ENCODE results near the gene C11orf58. TPM values are rescaled to one million over a fixed set of nuclear protein-coding genes. Genes with fewer than 3 reads are reported as not detected.

C11orf58 gene
- 143 and 150 TPM in 2 replicates for total RNA-seq
- long read RNA-seq, full-length matches to known transcripts = 1,105 of 1,159 reads
- long read RNA-seq, partial matches to known transcripts = 5 of 1,159 reads
- long read RNA-seq, other reads (novel, unspliced or antisense) = 49 of 1,159 reads

DNA sequence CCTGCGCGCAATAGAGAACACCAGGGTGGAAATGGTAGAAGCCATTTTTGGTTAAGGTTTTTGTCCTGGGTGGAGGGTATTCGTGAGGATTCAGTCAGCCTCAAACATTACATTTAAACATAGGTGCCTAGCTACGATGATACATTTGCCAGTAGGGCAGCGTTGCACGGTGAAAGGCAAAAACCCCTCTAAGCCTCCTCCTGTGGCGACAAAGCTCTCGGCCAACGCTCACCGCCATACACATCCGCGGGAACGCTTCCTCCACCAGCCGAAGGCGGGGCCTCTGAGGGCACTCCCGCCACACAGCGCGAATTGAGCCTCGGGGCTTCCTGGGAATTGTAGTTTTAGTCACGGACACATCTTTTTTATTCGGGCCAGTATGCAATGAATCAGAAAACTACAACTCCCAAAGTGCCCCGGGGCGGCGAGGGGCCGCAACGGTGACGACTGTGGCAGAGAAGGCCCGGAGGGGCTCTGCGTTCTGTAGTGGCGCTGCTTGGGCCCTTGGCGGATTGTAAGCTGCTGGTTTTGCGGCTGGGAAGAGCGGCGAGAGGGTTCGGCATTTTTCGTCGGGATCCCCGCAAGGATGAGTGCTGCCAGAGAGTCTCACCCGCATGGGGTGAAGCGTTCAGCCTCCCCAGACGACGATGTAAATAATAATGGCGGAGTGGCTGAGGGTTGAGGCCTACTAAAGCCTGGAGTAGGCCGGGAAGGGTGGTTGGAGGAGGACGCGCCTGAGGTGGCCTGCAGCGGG is at the start of gene C11orf58:
Gene C11orf58, plus strand, starts transcription at position 455 of the 754 bp plus-strand sequence. Its CDS starts 132 bp downstream, at position 587.
- no peaks in the 10 kb centered on the region for H3K9me3 Mint-ChIP-seq (ENCODE audit: unreplicated experiment)
- H3K27me3 Mint-ChIP-seq (ENCODE audit: unreplicated experiment) = no peaks in the 10 kb centered on the region
- TF ChIP-seq, protein P1, sequence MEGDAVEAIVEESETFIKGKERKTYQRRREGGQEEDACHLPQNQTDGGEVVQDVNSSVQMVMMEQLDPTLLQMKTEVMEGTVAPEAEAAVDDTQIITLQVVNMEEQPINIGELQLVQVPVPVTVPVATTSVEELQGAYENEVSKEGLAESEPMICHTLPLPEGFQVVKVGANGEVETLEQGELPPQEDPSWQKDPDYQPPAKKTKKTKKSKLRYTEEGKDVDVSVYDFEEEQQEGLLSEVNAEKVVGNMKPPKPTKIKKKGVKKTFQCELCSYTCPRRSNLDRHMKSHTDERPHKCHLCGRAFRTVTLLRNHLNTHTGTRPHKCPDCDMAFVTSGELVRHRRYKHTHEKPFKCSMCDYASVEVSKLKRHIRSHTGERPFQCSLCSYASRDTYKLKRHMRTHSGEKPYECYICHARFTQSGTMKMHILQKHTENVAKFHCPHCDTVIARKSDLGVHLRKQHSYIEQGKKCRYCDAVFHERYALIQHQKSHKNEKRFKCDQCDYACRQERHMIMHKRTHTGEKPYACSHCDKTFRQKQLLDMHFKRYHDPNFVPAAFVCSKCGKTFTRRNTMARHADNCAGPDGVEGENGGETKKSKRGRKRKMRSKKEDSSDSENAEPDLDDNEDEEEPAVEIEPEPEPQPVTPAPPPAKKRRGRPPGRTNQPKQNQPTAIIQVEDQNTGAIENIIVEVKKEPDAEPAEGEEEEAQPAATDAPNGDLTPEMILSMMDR (IDR thresholded peaks at IDR 0.05) = no peak
- no peak within 1 kb of the TSS for H3K4me3 Mint-ChIP-seq (ENCODE audit: unreplicated experiment)
- peak; percentile 99 for DNase-seq (ENCODE audit: extremely low spot score, unreplicated experiment)
- H3K4me1 Mint-ChIP-seq (ENCODE audit: unreplicated experiment) = peaks cover 21% of the 10 kb centered on the region
- H3K36me3 Mint-ChIP-seq (ENCODE audit: unreplicated experiment) = peaks cover 12% of the 10 kb centered on the region
- peak within 1 kb of the TSS; percentile 58 for H3K27ac Mint-ChIP-seq (ENCODE audit: unreplicated experiment)

- H3K9me3 Mint-ChIP-seq (ENCODE audit: unreplicated experiment) = no peaks in the 10 kb centered on the region
- TF ChIP-seq, protein P1 (IDR thresholded peaks at IDR 0.05) = no peak
- peaks cover 17% of the 10 kb centered on the region for H3K27me3 Mint-ChIP-seq (ENCODE audit: unreplicated experiment)
- no peaks in the 10 kb centered on the region for H3K36me3 Mint-ChIP-seq (ENCODE audit: unreplicated experiment)
- DNase-seq (ENCODE audit: extremely low spot score, unreplicated experiment) = no peak
- H3K4me1 Mint-ChIP-seq (ENCODE audit: unreplicated experiment) = no peaks in the 10 kb centered on the region
- no peak overlapping the region for H3K4me3 Mint-ChIP-seq (ENCODE audit: unreplicated experiment)
- H3K27ac Mint-ChIP-seq (ENCODE audit: unreplicated experiment) = no peak overlapping the region
Measured at GRCh38 chr11:16690086-16690485, 48.4 kb upstream of the C11orf58 start.

DNA sequence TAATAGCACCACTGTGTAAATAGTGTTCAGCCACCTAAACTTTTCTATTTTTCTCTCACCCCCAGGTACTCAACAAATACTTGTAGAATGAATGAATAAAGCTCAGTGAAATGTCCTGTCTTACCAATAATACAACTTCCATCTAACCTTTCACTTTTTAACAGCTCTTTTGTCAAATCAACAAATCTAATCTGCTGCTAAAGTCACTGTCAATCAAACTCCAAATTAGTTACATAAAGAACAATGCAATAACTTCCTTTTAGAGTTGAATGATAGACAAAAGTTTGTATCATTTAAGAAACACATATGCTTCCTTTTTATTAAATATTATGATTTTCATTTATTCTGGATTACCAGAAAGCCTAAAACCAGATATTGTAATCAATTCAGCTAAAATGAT is 34.7 kb upstream of the C11orf58 start:
- no peak overlapping the region for H3K4me3 Mint-ChIP-seq (ENCODE audit: unreplicated experiment)
- no peak overlapping the region for H3K27ac Mint-ChIP-seq (ENCODE audit: unreplicated experiment)
- H3K4me1 Mint-ChIP-seq (ENCODE audit: unreplicated experiment) = no peaks in the 10 kb centered on the region
- no peak for DNase-seq (ENCODE audit: extremely low spot score, unreplicated experiment)
- no peaks in the 10 kb centered on the region for H3K9me3 Mint-ChIP-seq (ENCODE audit: unreplicated experiment)
- H3K36me3 Mint-ChIP-seq (ENCODE audit: unreplicated experiment) = no peaks in the 10 kb centered on the region
- TF ChIP-seq, protein P1 (IDR thresholded peaks at IDR 0.05) = no peak
- peaks cover 35% of the 10 kb centered on the region for H3K27me3 Mint-ChIP-seq (ENCODE audit: unreplicated experiment)

DNA sequence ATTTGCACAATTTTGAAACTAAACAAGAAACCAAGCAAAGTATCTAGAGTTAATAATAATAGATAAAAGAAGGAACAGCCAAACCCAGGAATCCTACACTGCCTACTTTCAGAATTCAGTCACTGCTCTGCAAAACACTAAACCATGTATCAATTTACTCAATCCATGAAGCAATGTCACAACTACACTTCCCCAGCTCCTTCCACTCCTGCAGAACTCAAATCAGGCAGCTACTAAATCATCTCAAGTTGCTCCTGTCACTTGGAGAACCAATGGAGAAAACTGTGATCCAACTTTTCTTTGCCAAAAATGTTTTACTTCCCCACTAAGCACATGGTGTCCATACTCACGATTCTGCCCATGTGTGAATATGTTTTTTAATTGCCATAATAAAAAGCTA is 24.9 kb upstream of the C11orf58 start:
- TF ChIP-seq, protein P1 (IDR thresholded peaks at IDR 0.05) = no peak
- H3K4me3 Mint-ChIP-seq (ENCODE audit: unreplicated experiment) = no peak overlapping the region
- H3K4me1 Mint-ChIP-seq (ENCODE audit: unreplicated experiment) = no peaks in the 10 kb centered on the region
- no peak for DNase-seq (ENCODE audit: extremely low spot score, unreplicated experiment)
- H3K9me3 Mint-ChIP-seq (ENCODE audit: unreplicated experiment) = no peaks in the 10 kb centered on the region
- H3K36me3 Mint-ChIP-seq (ENCODE audit: unreplicated experiment) = no peaks in the 10 kb centered on the region
- H3K27ac Mint-ChIP-seq (ENCODE audit: unreplicated experiment) = no peak overlapping the region
- peaks cover 29% of the 10 kb centered on the region for H3K27me3 Mint-ChIP-seq (ENCODE audit: unreplicated experiment)

- peaks cover 2% of the 10 kb centered on the region for H3K27me3 Mint-ChIP-seq (ENCODE audit: unreplicated experiment)
- TF ChIP-seq, protein P1 (IDR thresholded peaks at IDR 0.05) = no peak
- no peak overlapping the region for H3K27ac Mint-ChIP-seq (ENCODE audit: unreplicated experiment)
- no peaks in the 10 kb centered on the region for H3K9me3 Mint-ChIP-seq (ENCODE audit: unreplicated experiment)
- H3K4me3 Mint-ChIP-seq (ENCODE audit: unreplicated experiment) = no peak overlapping the region
- H3K36me3 Mint-ChIP-seq (ENCODE audit: unreplicated experiment) = no peaks in the 10 kb centered on the region
- no peaks in the 10 kb centered on the region for H3K4me1 Mint-ChIP-seq (ENCODE audit: unreplicated experiment)
- DNase-seq (ENCODE audit: extremely low spot score, unreplicated experiment) = no peak
Measured at GRCh38 chr11:16722581-16723344, 15.7 kb upstream of the C11orf58 start.
